ENCODE results near the gene NELFB.
"Not testable (repeated sequence)": the region's sequence is repeated elsewhere in the genome, so short reads cannot be mapped to it uniquely, and the experiment has no call there.

NELFB gene

GRCh38 chr9:137234758-137235423 lies 20.2 kb upstream of the NELFB start:
- DNase-seq = no peak

GRCh38 chr9:137235424-137236237 lies 19.5 kb upstream of the NELFB start:
- no peak for DNase-seq

GRCh38 chr9:137236238-137236935 lies 18.7 kb upstream of the NELFB start:
- peak; percentile 64 to 76 for DNase-seq

GRCh38 chr9:137236936-137237421 lies 18.1 kb upstream of the NELFB start:
- no peak for DNase-seq

GRCh38 chr9:137237759-137238726 lies 17.1 kb upstream of the NELFB start:
- DNase-seq = peak in 1 of 2 experiments; percentile 29

GRCh38 chr9:137239541-137240200 lies 15.5 kb upstream of the NELFB start:
- not testable (repeated sequence) for DNase-seq

GRCh38 chr9:137240318-137240840 lies 14.7 kb upstream of the NELFB start:
- DNase-seq = peak in 1 of 2 experiments; percentile 70

GRCh38 chr9:137240841-137241489 lies 14.2 kb upstream of the NELFB start, which contains the start of gene TUBB4B:
TUBB4B (plus strand) TSS chr9:137241287; CDS start chr9:137241361, 74 bp downstream.
- peak; percentile 99 to 100 for DNase-seq

- no peak for DNase-seq
Measured at GRCh38 chr9:137241490-137242268, 13.4 kb upstream of the NELFB start.

GRCh38 chr9:137242269-137243203 lies 12.6 kb upstream of the NELFB start:
- no peak for DNase-seq

- not testable (repeated sequence) for DNase-seq
Measured at GRCh38 chr9:137243266-137243625, 11.9 kb upstream of the NELFB start.

- no peak for DNase-seq
Measured at GRCh38 chr9:137243626-137244485, 11.3 kb upstream of the NELFB start.

- DNase-seq = no peak
Measured at GRCh38 chr9:137244486-137245449, 10.4 kb upstream of the NELFB start.

- no peak for DNase-seq
Measured at GRCh38 chr9:137245450-137246421, 9.4 kb upstream of the NELFB start.

Measured in SW 1271 (cell line).